DND-41 (cell line): Measurements from ENCODE around the gene MCRIP1.

Experiments used
- ATAC-seq: fragments of 200-7000 bp; cut with Tn5 transposase; 3 replicates; pipeline ENCODE4 v1.9.1; 2021; ENCODE audit warnings: low read depth; ENCODE audit not compliant: insufficient read depth
- DNase-seq: peaks from one replicate; pipeline ENCODE4 v3.0.0-alpha.2; 2020
- H2AFZ ChIP-seq: 2 replicates; pipeline ENCODE4 v1.6.0; 2012; ENCODE audit warnings: low read depth, low read length
- H3K27ac ChIP-seq: 2 replicates; pipeline ENCODE4 v1.5.1; 2012; ENCODE audit warnings: low read length, inconsistent platforms
- H3K27me3 ChIP-seq: fragments of 200-600 bp; sonication (generic); 2 replicates; pipeline ENCODE4 v1.6.0; 2012; ENCODE audit warnings: low read length, mild to moderate bottlenecking, inconsistent platforms; ENCODE audit not compliant: insufficient read depth, poor library complexity
- H3K36me3 ChIP-seq: 2 replicates; pipeline ENCODE4 v1.5.1; 2012; ENCODE audit warnings: low read length, inconsistent platforms; ENCODE audit not compliant: insufficient read depth
- H3K4me1 ChIP-seq: 2 replicates; pipeline ENCODE4 v1.5.1; 2012; ENCODE audit warnings: mild to moderate bottlenecking, low read length; ENCODE audit not compliant: insufficient read depth
- H3K4me2 ChIP-seq: 2 replicates; pipeline ENCODE4 v1.6.0; 2012; ENCODE audit warnings: mild to moderate bottlenecking, moderate library complexity, low read length, inconsistent platforms; ENCODE audit not compliant: insufficient read depth
- H3K4me3 ChIP-seq, 2 experiments: fragments of 200-600 bp in 1 of 2; shearing (Covaris generic) in 1 of 2; 2 replicates each; pipeline ENCODE4 v1.5.1; 2012 to 2016; ENCODE audit warnings: inconsistent platforms in 2 of 2, low read length in 2 of 2, mild to moderate bottlenecking in 2 of 2, low read depth in 1 of 2, moderate library complexity in 1 of 2
- H3K79me2 ChIP-seq: 2 replicates; pipeline ENCODE4 v1.6.0; 2012; ENCODE audit warnings: low read length, inconsistent platforms; ENCODE audit not compliant: insufficient read depth
- H3K9ac ChIP-seq: 2 replicates; pipeline ENCODE4 v1.6.0; 2012; ENCODE audit warnings: low read depth, mild to moderate bottlenecking, inconsistent platforms, low read length, moderate library complexity
- H3K9me3 ChIP-seq: 2 replicates; pipeline ENCODE4 v1.5.1; 2012; ENCODE audit warnings: low read length, moderate library complexity, mild to moderate bottlenecking, inconsistent platforms; ENCODE audit not compliant: insufficient read depth, severe bottlenecking
- H4K20me1 ChIP-seq: 2 replicates; pipeline ENCODE4 v1.6.0; 2012; ENCODE audit warnings: low read length; ENCODE audit not compliant: insufficient read depth
- CTCF ChIP-seq: IDR thresholded peaks from 2 replicates; pipeline ENCODE4 v1.5.1; 2012; ENCODE audit warnings: borderline replicate concordance, low read length, moderate library complexity, mild to moderate bottlenecking; ENCODE audit not compliant: poor library complexity, severe bottlenecking; ENCODE audit errors: extremely low read depth
- EZH2 ChIP-seq: IDR thresholded peaks from 3 replicates; pipeline ENCODE4 v1.6.1; 2012; ENCODE audit warnings: borderline replicate concordance, low read depth, mild to moderate bottlenecking, moderate library complexity, low read length, inconsistent platforms; ENCODE audit not compliant: severe bottlenecking

The MCRIP1 gene

DNA sequence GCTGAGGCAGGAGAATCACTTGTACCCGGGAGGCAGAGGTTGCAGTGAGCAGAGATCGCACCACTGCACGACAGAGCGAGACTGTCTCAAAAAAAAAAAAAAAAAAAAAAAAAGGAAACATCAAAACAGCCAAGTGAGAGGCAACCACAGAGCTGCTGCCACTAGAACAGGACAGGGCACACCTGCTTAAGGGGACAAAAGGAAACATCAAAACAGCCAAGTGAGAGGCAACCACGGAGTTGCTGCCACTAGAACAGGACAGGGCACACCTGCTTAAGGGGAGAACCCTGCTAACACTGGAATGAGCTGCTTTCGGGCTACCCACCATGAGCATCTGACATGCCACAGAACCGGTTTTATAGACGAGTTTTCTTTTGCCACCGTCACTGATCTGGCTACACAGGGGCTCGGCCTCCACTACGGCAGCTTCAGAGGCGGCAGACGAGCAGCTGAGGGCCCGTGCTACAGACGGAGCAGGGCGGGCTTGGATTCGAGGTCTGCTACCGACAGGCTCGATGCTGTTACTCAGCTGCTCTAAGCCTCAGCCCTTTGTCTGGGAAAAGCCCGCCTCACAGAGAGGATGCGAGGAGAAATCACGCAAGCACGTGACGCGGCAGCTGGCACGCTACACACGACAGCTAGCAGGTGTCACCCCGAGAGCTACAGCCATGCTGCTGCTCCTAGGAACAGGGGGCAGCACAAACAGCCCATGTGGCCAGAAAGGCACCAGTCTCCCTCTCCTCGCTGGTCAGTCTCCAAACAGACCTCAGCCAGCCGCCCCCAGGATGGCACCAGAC lies 25.3 kb upstream of the MCRIP1 start:
- Histone ChIP-seq H3K79me2 (peaks cover 89% of the 10 kb centered on the region), H4K20me1 (peaks cover 46% of the 10 kb centered on the region), H3K4me3 (peak overlapping the region; percentile 79 to 91; a peak in 3 of 4 replicates), H3K9me3 (no peaks in the 10 kb centered on the region), H3K27ac (peak overlapping the region; percentile 94), H3K36me3 (peaks cover 68% of the 10 kb centered on the region), H3K4me2 (peak overlapping the region; percentile 98), H3K4me1 (peaks cover 53% of the 10 kb centered on the region), H2AFZ (no peak overlapping the region), H3K27me3 (peaks cover 3% of the 10 kb centered on the region), H3K9ac (peak overlapping the region; percentile 82)
- no peak for ATAC-seq
- peak; percentile 53 for DNase-seq
- TF ChIP-seq CTCF (no peak), EZH2 (no peak)

GRCh38 chr17:81854974-81855774 lies 22.1 kb upstream of the MCRIP1 start:
- Histone ChIP-seq H3K9me3 (no peaks in the 10 kb centered on the region), H3K27me3 (no peaks in the 10 kb centered on the region), H3K9ac (no peak overlapping the region), H4K20me1 (peaks cover 55% of the 10 kb centered on the region), H3K79me2 (peaks cover 84% of the 10 kb centered on the region), H3K4me3 (no peak overlapping the region), H2AFZ (no peak overlapping the region), H3K4me2 (no peak overlapping the region), H3K4me1 (peaks cover 32% of the 10 kb centered on the region), H3K36me3 (peaks cover 84% of the 10 kb centered on the region), H3K27ac (no peak overlapping the region)
- DNase-seq (no peak), ATAC-seq (no peak)
- TF ChIP-seq EZH2 = no peak
- peak; percentile 36 for TF ChIP-seq CTCF

DNA sequence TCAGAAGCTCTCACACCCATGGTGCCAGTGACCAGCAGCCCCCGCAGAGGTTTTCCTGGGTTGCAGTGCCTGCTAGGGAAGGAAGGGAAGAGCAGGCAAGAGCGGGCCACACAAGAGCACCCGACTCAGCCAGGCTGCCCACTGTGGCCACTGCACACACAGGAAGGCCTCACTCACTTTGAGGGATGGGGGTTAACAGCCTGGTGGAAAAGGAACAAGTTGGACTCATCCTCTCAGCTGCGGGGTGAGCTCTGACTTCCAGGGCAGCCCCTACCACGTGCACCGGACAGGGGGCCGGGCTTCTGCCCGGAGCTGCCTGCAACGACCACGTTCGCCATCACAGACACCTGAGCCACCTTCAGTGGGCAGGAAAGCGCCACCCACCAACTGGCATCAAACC lies 19.1 kb upstream of the MCRIP1 start:
- Histone ChIP-seq H2AFZ (no peak overlapping the region), H3K9me3 (no peaks in the 10 kb centered on the region)

More for the DNA sequence above, 19.1 kb upstream of the MCRIP1 start:
- no peak for ATAC-seq
- Histone ChIP-seq H3K27ac (no peak overlapping the region), H3K4me1 (peaks cover 6% of the 10 kb centered on the region; the same call in 1 of the 2 replicates), H3K27me3 (no peaks in the 10 kb centered on the region), H3K4me3 (no peak overlapping the region), H3K9ac (no peak overlapping the region), H3K4me2 (no peak overlapping the region), H4K20me1 (peaks cover 31% of the 10 kb centered on the region), H3K79me2 (peaks cover 58% of the 10 kb centered on the region), H3K36me3 (peaks cover 77% of the 10 kb centered on the region)
- TF ChIP-seq CTCF (no peak), EZH2 (no peak)
- no peak for DNase-seq
